Large intestine (tissue), 12 donors: Measurements from ENCODE around the gene IL37. TPM values are rescaled to one million over a fixed set of nuclear protein-coding genes. Genes with fewer than 3 reads are reported as not detected.
A peak's percentile ranks its signal among the peaks of the same experiment; 100 is the strongest.

Source experiments
- DNase-seq, 2 donors: peaks; one replicate each; pipeline versions ENCODE4 v3.0.0 to v3.0.0-alpha.2; 2013
- H3K27ac ChIP-seq: one replicate; pipeline ENCODE4 v1.5.1; 2013; ENCODE audit warnings: low read length
- H3K27me3 ChIP-seq: 2 replicates; pipeline ENCODE4 v1.6.1; 2013; ENCODE audit warnings: low read length; ENCODE audit not compliant: control insufficient read depth, insufficient read depth
- H3K36me3 ChIP-seq: 2 replicates; pipeline ENCODE4 v1.6.1; 2013; ENCODE audit warnings: low read length; ENCODE audit not compliant: control insufficient read depth, insufficient read depth
- H3K4me1 ChIP-seq: one replicate; pipeline ENCODE4 v1.6.1; 2013; ENCODE audit warnings: low read length; ENCODE audit not compliant: control insufficient read depth, insufficient read depth
- H3K4me3 ChIP-seq: one replicate; pipeline ENCODE4 v1.5.1; 2013; ENCODE audit warnings: low read length
- H3K9me3 ChIP-seq: one replicate; pipeline ENCODE4 v1.6.1; 2013; ENCODE audit warnings: mild to moderate bottlenecking, low read depth, low read length, moderate library complexity; ENCODE audit not compliant: control insufficient read depth
- WGBS: methylation state at CpG from one replicate; pipeline ENCODE4 v1.1.5; 2013; ENCODE audit warnings: low lambda C conversion rate; ENCODE audit not compliant: insufficient coverage; 5-methylcytosine and 5-hydroxymethylcytosine counted together
- long read RNA-seq, 11 donors: transcript quantifications; one replicate each; lab custom pipeline, GENCODE V29; 2026
- polyA plus RNA-seq: library from polyadenylated mRNA; unstranded; fragments of 120-200 nt; gene quantifications from one replicate; pipeline ENCODE4 v1.2.1, GENCODE V29; 2013

The IL37 gene, protein sequence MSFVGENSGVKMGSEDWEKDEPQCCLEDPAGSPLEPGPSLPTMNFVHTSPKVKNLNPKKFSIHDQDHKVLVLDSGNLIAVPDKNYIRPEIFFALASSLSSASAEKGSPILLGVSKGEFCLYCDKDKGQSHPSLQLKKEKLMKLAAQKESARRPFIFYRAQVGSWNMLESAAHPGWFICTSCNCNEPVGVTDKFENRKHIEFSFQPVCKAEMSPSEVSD
- polyA plus RNA-seq, result 1.6 TPM
- long read RNA-seq, donor 1, result 0 reads
- long read RNA-seq, donor 2, partial matches to known transcripts, result 0 of 1 reads
- long read RNA-seq, donor 2, other reads (novel, unspliced or antisense), result 0 of 1 reads
- long read RNA-seq, donor 3, result 0 reads
- long read RNA-seq, donor 4, result 0 reads
- long read RNA-seq, donor 5, result 0 reads
- long read RNA-seq, donor 6, result 0 reads
- long read RNA-seq, donor 7, result 0 reads
- long read RNA-seq, donor 8, result 0 reads
- long read RNA-seq, donor 9, result 0 reads
- long read RNA-seq, donor 10, result 0 reads
- long read RNA-seq, donor 11, result 0 reads

GRCh38 chr2:112910865-112911264 lies at the start of gene IL37:
TSS of gene IL37 (plus strand) at chr2:112911165. CDS start at chr2:112913013, 1,848 bp downstream.
- Histone ChIP-seq H3K27ac (no peak within 1 kb of the TSS), H3K4me1 (peaks cover 8% of the 10 kb centered on the region), H3K27me3 (no peaks in the 10 kb centered on the region), H3K4me3 (no peak within 1 kb of the TSS), H3K9me3 (no peaks in the 10 kb centered on the region), H3K36me3 (no peaks in the 10 kb centered on the region)
- WGBS, result no CpG with 5 or more reads among the region's 2 CpGs
- DNase-seq, result no peak

GRCh38 chr2:112864072-112864471 lies 46.9 kb upstream of the IL37 start:
- Histone ChIP-seq H3K27me3 (no peaks in the 10 kb centered on the region), H3K36me3 (no peaks in the 10 kb centered on the region), H3K9me3 (no peaks in the 10 kb centered on the region), H3K4me3 (no peak overlapping the region), H3K27ac (no peak overlapping the region), H3K4me1 (peaks cover 1% of the 10 kb centered on the region)
- no CpG with 5 or more reads among the region's 1 CpG for WGBS
- no peak for DNase-seq

- Histone ChIP-seq H3K27me3 (no peaks in the 10 kb centered on the region), H3K4me1 (peaks cover 18% of the 10 kb centered on the region), H3K4me3 (no peak overlapping the region), H3K36me3 (no peaks in the 10 kb centered on the region), H3K9me3 (no peaks in the 10 kb centered on the region), H3K27ac (no peak overlapping the region)
- DNase-seq, result no peak
- no CpG with 5 or more reads among the region's 8 CpGs for WGBS
Measured at GRCh38 chr2:112866128-112866835, 44.7 kb upstream of the IL37 start.

DNA sequence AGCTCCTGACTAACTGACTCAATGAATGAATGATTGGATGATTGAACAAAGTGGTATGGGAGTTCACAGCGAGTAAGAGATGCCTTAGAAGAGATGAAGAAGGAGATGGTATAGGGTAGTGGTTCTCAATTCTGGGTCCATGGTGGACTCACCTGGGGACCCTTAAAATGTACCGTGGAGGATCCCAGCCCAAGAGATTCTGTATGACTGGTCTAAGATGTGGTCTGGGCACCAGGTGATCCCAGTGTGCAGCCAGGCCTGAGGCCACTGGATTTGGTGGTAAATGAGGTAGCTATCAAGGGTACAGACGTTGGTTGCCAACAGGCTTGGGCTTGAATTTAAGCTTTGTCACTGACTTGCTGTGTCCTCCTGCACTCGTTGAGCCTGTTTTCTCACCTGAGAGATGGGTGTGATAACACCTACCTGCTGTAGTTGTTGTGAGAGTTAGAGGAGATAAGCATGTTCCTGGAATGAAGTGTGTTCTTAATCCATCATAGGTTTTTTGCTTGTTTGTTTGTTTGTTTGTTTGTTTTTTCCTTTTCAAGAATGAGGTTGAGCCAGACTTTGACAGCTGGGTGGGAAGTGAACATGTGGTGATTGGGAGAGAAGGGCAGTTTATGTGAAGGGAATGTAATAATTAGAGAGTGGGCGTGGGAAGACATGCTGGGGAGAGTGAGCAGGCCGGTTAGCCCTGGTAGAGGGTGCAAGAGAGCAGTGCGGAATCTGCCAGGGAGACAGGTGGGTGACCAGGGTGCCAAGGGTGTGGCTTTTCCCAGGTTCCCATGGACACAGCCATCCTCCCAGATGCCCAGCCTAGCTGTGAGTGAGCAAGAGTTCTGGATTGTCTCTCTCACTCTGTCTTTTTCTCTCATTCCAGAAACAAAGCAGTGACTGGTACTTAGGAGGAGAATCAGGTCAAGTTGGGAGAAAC lies 43.0 kb upstream of the IL37 start:
- WGBS, result no CpG with 5 or more reads among the region's 7 CpGs
- DNase-seq, result no peak
- no peak overlapping the region for H3K4me3 ChIP-seq
- no peak overlapping the region for H3K27ac ChIP-seq
- no peaks in the 10 kb centered on the region for H3K9me3 ChIP-seq
- no peaks in the 10 kb centered on the region for H3K36me3 ChIP-seq
- H3K27me3 ChIP-seq, result no peaks in the 10 kb centered on the region
- peaks cover 21% of the 10 kb centered on the region for H3K4me1 ChIP-seq

GRCh38 chr2:112869258-112869842 lies 41.6 kb upstream of the IL37 start:
- no peaks in the 10 kb centered on the region for H3K27me3 ChIP-seq
- H3K4me3 ChIP-seq, result no peak overlapping the region
- H3K36me3 ChIP-seq, result no peaks in the 10 kb centered on the region
- H3K9me3 ChIP-seq, result no peaks in the 10 kb centered on the region
- WGBS, result 21% methylated on average over 3 of the region's 7 CpGs
- DNase-seq, result peak; percentile 88 to 95
- no peak overlapping the region for H3K27ac ChIP-seq
- peaks cover 21% of the 10 kb centered on the region for H3K4me1 ChIP-seq

DNA sequence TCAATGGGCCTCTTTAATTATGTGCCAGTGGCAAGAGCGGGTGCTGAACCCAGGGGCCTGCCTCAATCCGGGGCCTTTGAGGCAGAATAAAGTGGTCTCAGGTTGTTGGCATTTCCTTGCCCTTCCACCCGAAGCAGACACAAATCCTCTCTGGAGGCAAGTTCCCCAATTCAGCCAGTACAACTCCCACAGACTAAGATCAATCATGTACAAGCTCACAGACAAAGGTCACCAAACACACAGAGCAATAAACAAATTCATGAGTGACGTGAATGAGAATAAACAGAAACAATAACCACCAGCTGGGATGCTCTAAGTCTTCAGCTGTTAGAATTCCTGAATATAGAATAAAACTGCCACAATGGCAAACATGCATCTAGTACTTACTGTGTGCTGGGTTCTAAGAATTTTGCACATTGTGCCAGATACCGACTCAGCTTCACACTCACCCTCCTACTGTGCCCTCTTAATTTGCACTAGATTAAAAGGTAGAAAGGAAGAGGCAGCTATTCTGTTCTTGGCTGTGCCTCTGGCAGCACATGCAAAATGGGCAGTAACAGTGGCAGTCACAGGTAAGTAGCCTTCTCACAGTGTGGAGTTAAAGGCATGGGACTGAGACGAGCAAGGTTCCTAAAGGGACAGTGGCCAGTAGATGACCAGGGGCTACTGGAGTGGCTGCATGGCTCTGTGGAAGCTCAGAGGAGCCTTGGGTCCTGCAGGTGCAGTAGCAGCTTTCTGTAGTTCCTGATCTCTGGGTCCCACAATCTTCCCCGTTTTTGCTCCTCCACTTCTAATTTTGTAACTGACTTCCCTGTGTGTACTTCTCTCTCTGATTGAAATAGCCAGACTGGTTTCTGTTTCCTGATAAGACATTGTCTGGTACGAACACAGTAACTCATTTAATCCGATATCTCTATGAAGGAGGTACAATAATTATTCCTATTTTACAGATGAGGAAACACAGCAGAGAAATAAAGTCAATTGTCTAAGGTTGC lies 39.8 kb upstream of the IL37 start:
- H3K27me3 ChIP-seq, result no peaks in the 10 kb centered on the region
- 17% methylated on average over 2 of the region's 9 CpGs for WGBS

DNA sequence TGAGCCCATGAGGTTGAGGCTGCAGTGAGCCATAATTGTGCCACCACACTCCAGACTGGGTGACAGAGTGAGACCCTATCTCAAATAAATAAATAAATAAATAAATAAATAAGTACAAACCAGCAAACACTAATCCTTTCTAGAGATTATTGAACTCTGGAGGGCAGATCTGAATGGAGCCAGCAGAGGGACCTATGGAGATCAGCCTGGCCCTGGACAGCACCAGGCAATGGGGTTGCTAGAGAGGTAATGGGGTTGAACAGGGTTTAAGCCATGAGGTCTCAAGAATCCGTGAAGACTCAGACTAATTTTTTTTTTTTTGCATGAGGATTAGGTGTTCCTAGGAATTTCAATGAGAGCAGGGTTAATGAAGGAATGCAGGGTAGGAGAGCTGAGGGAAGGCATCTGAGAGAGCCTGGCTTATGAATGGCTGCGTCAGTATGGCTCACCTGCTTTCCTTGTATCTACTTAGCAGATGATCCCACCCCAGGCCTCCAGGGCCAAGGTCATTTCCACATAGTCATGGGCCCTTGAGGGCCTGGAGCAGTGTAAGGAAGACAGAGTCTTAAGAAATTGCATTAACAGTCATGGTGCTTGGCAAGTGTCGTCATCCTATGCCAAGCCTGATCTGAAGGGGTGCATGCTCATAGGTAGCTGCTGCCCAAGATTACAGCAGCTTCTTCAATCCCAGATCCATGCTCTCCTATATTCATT lies 34.6 kb upstream of the IL37 start:
- DNase-seq, result no peak
- H3K27ac ChIP-seq, result no peak overlapping the region
- H3K9me3 ChIP-seq, result no peaks in the 10 kb centered on the region
- H3K4me3 ChIP-seq, result no peak overlapping the region
- H3K27me3 ChIP-seq, result no peaks in the 10 kb centered on the region
- no peaks in the 10 kb centered on the region for H3K36me3 ChIP-seq
- no CpG with 5 or more reads among the region's 3 CpGs for WGBS
- H3K4me1 ChIP-seq, result peaks cover 2% of the 10 kb centered on the region

More for the DNA sequence above, 39.8 kb upstream of the IL37 start:
- Histone ChIP-seq H3K27ac (no peak overlapping the region), H3K9me3 (no peaks in the 10 kb centered on the region), H3K4me1 (peaks cover 21% of the 10 kb centered on the region), H3K36me3 (no peaks in the 10 kb centered on the region), H3K4me3 (no peak overlapping the region)
- peak in 1 of 2 donors; percentile 42 for DNase-seq

DNA sequence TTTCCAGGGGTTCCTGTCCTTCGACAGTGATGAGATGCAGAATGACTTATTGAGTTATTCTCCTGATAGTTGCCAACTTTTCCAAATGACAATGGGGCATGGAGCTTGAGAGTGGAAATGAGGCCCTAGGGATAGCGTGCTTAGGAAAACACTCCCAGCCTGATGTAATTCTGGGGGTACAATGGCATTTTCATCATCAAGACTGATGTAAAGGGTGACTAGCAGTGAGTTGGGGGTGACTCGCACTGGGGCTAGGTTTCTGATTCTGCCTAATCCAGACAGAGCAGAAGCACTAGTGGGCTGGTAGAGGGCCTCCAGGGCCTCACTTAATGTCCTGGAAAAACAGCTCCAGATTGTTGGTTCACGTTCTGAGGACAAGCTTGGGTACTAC lies 34.0 kb upstream of the IL37 start:
- no CpG with 5 or more reads among the region's 4 CpGs for WGBS
- Histone ChIP-seq H3K9me3 (no peaks in the 10 kb centered on the region), H3K4me3 (no peak overlapping the region), H3K27me3 (no peaks in the 10 kb centered on the region), H3K4me1 (no peaks in the 10 kb centered on the region), H3K27ac (no peak overlapping the region), H3K36me3 (no peaks in the 10 kb centered on the region)
- DNase-seq, result no peak

DNA sequence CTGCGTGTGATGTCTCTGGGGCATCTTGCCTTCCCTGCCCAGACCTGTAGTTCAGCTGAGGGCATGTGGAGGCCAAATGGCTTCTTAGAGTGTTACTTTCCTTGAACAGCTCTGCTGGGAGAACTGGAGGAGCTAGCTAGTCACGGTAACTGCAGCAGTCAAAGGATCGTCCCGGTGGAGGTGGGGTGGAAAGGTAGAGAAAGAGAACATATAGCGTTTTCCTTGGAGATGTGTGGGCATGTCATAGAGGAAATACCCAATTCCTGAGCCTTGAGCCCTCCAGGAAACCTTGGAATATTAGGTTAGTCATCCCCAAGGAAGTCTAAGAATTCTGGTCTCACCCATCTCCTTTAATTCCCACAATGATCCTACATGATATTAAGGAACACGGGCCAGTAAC lies 33.5 kb upstream of the IL37 start:
- DNase-seq, result no peak
- Histone ChIP-seq H3K4me3 (no peak overlapping the region), H3K27ac (no peak overlapping the region), H3K27me3 (no peaks in the 10 kb centered on the region), H3K36me3 (no peaks in the 10 kb centered on the region), H3K4me1 (no peaks in the 10 kb centered on the region), H3K9me3 (no peaks in the 10 kb centered on the region)
- no CpG with 5 or more reads among the region's 6 CpGs for WGBS
